ENCODE measurements around the gene KRT73.

GRCh38 chr12:52570511-52570910 lies 47.8 kb downstream of the KRT73 start:
- TF ChIP-seq NFIC (IDR thresholded peaks at IDR 0.05) (no peak), CEBPB (IDR thresholded peaks at IDR 0.05) (no peak), FOXM1 (IDR thresholded peaks at IDR 0.05; ENCODE audit: borderline replicate concordance, low read depth) (no peak), EP300 (IDR thresholded peaks at IDR 0.05; ENCODE audit: borderline replicate concordance) (no peak)

All from Ishikawa (cell line).